ENCODE data around the gene RHOA.
"Not testable (repeated sequence)": the region's sequence is repeated elsewhere in the genome, so short reads cannot be mapped to it uniquely, and the experiment has no call there.

Gene RHOA

DNA sequence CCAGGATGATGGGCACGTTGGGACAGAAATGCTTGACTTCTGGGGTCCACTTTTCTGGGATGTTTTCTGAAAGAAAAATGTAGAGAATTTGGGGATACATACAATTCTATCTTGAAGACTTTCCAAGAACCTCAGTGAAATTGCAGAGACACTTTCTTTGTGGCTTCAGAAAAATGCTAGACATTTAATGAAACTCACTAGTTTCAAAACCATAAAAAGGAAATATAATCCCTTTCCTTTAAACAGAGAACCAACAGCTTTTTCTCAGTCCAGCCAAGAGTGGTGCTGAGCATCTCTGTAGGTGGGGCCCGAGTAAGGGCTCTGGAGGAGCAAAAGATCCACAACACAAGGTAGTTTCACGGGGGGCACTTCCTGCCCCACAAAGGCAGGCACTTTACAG lies 49.2 kb downstream of the RHOA start:
- no peak for DNase-seq (ENCODE audit: low spot score)

DNA sequence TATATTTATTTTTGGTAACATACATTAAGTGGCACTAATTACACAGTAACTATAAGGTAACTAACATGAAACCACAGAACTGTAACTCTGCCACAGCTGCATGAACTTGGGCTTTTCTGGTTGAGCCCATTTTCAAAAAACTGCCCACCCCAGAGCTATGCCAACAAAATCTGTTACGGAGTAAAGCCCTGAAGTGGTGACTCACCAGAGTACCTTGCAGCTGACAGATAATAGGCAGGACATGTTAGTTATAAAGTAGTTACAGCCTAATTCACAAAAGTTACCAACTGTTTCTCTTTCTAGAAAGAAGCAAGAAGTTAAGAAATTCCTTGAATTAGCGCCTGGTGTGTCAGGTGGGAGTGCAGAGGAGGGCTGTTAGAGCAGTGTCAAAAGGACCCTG lies 52.2 kb downstream of the RHOA start:
- peak; percentile 55 for DNase-seq (ENCODE audit: low spot score)

DNA sequence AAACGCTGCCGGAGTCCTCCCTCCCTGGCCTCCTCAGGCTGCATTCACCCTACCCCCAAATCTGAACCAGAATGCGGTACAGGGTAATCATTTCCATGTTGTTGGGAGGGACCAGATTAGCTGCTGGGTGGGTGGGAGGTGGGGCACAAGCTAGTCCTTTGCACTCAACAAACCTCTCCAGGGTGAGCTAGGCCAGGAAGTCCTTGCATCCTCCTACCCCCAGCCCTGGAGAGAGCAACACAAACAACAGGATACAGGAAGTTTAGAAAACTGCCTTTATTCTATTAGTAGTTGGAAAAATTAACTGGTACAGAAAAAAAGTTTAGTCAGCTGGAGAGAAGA lies 52.9 kb downstream of the RHOA start:
- no peak for DNase-seq (ENCODE audit: low spot score)

DNA sequence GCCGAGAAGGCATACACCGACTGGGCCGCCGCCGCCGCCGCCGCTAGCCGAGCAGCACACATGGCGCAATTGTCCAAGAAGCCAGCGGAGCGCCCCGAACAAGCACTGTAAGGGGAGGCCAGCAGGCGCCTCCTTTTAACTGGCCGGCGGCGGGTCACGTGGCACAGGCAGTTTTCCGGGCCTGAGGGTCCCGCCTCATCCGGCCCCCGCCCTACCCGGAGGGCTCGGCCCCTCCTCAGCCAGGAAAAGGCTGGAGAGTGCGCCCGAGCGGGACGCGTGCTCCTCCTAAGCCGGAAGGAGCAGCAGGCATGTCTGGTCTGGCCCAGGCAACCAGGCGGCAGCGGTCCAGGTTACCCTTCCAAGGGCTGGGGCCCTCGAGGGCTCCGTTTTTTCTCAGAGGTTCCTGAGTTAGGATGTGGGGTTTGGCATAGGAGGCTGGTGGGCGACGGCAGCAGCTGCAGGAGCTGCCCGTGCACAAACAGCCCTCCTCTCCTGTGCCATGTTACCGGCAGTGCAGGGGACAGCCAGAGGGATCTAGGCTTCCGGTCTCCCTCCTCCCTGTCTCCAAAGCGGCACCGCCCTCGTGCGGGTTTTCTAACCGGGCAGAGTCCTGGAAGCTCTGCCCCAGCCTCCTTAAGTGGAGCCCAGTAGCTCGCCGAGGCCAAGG lies 53.4 kb downstream of the RHOA start, which contains the start of gene GPX1:
Gene GPX1 (minus strand): TSS at position 137 of the 667 bp plus-strand sequence. CDS start 75 bp downstream, at position 62.
- peak; percentile 98 for DNase-seq (ENCODE audit: low spot score)

DNA sequence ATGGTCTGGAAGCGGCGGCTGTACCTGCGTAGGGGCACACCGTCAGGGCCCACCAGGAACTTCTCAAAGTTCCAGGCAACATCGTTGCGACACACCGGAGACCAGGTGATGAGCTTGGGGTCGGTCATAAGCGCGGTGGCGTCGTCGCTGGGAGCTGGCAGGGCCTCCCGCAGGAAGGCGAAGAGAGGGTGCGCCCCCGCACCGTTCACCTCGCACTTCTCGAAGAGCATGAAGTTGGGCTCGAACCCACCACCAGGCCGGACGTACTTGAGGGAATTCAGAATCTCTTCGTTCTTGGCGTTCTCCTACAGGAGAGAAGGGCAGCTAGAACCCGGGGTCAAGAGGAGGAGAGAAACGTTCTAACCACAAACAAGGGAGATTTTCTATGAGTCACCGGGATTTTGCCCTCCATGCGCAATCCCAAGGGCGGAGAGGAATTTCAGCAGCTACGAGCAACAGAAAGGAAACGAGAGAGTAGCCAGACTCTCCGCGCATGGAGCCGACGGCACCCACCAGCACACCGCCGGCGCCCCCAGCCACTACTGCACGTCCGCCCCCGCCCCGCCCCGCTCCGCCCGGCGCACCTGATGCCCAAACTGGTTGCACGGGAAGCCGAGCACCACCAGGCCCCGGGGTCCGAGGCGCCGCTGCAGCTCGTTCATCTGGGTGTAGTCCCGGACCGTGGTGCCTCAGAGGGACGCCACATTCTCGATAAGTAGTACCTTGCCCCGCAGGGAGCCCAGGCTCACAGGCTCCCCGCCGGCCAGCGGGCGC lies 54.1 kb downstream of the RHOA start:
- DNase-seq (ENCODE audit: low spot score): peak; percentile 88

DNA sequence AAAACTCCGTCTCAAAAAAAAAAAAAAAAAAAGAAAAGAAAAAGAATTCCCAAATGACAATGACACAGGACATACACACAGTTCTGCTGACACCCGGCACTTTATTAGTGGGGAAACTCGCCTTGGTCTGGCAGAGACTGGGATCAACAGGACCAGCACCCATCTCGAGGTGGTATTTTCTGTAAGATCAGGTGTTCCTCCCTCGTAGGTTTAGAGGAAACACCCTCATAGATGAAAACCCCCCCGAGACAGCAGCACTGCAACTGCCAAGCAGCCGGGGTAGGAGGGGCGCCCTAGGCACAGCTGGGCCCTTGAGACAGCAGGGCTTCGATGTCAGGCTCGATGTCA lies 54.7 kb downstream of the RHOA start:
- DNase-seq (ENCODE audit: low spot score): not testable (repeated sequence)

DNA sequence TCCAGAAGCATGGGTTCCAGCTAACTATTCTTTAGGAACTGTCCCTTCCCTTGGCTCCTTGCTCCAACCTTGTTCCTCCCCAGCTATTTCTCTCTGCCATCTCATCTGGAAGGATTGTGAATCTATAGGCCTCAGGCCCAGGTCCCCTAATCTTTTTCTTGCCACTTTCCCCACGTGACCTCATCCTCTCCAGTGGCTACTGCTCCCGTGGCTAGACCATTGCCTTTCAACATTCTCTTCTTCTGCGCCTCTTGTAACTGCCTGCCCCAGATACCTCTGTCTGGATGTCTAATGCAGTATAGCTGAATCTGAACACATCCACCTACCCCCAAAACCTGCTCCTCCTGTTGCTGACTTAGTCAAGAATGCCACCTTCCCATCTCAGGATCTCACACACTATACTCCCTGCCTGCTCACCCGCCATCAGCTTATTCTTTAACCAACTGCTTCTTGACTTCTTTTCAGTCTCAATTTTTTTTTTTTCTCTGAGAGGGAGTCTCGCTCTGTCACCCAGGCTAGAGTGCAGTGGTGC lies 58.8 kb downstream of the RHOA start:
- DNase-seq (ENCODE audit: low spot score): peak; percentile 32

DNA sequence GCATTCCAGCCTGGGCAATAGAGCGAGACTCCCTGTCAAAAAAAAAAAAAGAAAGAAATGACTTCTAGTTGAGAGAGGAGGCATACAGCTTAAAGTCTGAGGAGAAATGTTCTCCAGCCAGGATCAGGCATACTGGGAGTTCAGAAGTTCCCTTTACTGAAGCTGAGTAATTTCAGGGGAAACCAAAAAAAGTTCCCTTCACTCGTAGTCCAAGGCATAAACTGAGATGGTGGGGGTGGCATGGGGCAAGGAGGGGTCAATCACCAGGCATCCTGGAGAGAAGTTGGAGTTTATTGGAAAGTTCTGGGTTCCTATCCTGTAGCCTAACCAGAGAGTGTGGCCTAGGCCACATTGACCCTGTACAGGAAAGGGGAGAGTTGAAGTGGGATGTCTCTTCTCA lies 59.5 kb downstream of the RHOA start:
- no peak for DNase-seq (ENCODE audit: low spot score)

DNA sequence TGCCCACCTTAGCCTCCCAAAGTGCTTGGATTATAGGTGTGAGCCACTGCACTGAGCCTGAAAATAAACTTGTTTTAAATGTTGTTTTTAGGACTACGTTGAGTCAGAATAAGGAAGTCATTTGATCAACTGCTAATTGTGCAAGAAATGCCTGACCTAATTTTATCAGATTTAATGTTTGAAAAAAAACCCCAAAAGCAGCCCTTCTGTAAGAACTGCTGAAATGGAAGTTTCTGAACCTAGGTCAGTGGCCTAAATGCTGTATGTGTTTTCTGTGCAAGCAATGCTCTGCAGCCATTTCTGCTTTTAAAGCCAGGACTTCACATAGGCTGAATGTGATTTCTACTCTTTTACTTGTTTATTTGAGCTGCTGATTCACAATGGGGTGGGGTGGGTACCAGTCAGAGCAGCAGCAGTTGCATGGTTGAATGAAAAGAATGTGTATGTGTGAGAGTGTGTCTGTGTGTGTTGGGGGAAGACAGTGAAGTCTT lies 60.2 kb downstream of the RHOA start:
- peak; percentile 94 for DNase-seq (ENCODE audit: low spot score)

DNA sequence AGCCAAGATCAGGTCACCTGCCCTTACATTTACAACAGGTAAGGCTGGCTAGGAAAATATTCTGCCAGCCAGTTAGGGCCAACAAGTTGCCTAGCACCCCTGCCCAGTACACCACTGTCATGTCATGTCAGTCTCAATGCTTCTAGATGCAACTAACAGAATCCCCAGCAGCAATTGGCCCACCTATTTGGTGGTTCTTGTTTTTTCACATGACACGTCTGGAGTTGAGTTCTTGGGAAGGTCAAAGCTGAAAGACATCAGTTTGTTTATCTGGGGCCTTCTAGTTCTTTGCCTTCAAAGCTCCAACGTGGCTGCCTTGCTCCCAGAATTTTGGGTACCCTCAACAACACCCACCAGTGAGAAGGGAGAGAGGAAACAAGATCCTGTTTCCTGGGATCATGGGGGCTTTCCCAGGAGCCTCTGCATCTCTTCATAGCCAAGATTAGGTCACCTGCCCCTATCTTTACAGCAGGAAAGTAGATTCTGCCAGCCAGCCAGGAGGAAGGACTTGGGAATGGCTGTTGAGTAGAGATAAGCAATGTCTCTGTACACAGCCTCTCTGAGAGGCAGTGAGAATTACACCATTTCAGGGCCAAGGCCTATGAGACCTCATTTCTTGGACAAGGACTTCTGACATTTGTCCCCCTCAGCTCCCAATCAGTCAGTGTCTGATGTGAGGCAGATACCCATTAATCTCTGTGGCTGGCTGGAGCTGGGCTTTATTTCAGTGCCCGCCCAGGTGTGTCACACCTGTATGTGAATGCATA lies 62.2 kb downstream of the RHOA start:
- no peak for DNase-seq (ENCODE audit: low spot score)

DNA sequence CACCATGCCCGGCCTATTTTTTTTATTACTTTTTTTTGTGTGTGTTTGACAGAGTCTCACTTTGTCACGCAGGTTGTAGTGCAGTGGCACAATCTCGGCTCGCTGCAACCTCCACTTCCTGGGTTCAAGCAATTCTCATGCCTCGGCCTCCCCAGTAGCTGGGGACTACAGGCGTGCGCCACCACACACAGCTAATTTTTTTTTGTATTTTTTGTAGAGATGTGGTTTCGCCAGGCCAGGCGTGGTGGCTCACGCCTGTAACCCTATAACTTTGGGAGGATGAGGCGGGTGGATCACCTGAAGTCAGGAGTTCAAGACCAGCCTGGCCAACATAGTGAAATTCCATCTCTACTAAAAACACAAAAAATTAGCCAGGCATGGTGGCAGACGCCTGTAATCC lies 63.4 kb downstream of the RHOA start:
- DNase-seq (ENCODE audit: low spot score): not testable (repeated sequence)

DNA sequence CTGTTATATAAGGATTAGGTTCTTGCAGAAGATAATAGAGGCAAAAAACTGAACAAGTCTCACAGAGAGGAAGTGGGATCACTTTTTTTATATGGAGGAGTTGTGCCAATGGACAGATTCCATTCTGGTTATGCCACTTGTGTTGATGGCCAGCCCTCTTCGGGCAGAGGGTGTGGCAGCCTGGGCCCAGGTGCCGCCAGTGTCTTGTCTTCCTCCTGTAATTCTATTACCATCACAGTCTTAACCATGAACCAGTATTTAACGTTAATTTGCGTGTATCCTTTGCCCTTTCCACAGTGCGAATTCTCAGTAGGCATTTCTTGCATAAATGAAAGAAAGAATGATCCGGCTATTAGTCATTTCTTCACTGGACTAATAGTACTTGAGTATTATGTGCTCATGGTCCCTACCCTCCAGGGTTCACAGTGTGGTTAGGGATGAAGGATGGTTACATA lies 65.0 kb downstream of the RHOA start:
- DNase-seq (ENCODE audit: low spot score): peak; percentile 57

DNA sequence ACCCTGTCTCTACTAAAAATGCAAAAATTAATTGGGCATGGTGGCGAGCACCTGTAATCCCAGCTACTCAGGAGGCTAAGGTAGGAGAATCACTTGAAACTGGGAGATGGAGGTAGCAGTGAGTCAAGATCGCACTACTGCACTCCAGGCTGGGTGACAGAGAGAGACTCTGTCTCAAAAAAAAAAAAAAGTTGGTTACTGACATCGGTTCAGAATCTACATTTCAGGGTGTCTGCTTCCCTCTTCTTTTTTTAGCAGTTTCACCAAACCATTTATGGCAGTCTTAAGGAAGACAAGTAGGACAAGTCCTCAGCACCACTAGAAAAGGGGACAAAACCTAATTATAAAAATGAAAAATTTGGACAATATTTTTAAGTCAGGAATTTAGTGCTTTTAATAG lies 68.6 kb downstream of the RHOA start:
- no peak for DNase-seq (ENCODE audit: low spot score)

DNA sequence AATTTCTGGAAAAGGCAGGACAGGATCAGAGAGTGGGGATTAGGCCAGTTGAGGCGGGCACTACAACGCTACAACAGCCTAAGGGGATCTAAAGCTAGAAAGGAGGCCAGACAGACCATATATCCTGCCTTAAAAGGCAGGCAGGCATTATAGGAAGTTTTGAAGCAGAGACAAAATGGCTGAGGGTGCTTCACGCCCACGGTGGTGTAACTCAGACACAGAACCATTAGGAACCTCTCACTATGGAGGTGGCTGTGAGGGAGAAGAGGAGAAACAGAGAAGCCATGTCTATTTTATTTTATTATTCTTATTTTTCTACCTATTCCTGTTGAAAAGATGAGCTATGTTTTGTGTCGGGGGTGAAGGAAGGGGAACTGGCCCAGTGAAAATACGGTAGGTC lies 69.8 kb downstream of the RHOA start:
- no peak for DNase-seq (ENCODE audit: low spot score)

DNA sequence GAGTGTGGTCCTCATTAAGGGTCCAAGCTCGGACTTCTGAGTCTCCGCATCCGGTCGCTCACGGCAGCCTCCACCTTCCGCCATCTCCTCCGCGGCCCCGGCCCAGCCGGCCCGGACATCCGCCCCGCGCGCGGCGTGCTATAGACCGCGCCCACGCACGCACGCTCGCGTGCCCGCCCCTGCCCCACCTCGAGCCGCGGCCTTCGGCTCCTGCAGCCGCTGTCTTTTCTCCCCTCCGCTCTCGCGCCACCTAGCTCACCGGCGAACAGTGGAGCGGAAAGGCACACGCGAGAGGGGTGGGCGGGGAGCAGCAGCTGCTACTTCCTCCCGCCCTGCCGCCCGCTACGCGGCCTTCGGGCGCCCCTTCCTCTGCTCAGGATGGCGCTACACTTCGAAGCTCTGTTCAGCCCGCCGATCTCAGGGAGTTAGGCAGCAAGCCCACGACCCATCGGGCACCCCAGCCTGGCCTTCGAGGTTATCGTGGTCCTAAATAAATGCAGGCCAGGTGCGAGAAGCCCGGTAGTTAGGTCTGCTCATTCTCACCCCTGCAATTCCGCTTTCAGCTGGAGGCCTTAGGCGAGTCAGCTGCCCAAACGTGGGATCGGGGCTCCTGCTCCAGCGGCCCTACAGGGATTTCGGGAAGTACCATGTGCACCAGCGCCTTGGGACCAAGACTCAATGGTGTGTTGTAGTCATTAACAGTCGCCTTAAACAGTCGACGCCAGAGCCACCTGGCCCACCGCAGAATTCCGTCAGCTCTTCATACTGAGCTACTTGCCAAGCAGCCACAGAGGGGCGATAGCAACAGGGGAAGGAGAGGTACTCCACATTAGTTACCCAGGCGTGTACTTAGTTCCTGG lies 71.6 kb downstream of the RHOA start, which contains the start of gene USP4:
Gene USP4 (minus strand): TSS at position 113 of the 860 bp plus-strand sequence. CDS start 29 bp downstream, at position 84.
- DNase-seq (ENCODE audit: low spot score): peak; percentile 95

DNA sequence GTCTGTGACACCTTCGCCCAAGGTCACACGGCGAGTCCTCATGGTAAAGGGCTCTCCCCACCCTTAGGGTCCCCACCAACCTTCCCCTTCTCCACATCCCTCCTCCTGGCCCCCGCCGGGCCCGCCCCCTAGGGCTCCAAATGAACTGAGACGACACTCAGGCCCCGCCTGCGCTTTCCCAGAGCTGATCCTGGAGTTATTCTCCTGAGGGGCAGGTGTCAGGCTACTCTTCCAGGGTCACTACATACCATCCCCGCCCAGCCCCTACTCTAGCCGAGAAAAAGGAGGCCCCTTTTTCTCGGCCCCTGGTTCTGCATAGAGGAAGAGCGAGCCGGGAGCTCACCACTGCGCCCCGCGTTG lies 72.2 kb downstream of the RHOA start:
- DNase-seq (ENCODE audit: low spot score): no peak

DNA sequence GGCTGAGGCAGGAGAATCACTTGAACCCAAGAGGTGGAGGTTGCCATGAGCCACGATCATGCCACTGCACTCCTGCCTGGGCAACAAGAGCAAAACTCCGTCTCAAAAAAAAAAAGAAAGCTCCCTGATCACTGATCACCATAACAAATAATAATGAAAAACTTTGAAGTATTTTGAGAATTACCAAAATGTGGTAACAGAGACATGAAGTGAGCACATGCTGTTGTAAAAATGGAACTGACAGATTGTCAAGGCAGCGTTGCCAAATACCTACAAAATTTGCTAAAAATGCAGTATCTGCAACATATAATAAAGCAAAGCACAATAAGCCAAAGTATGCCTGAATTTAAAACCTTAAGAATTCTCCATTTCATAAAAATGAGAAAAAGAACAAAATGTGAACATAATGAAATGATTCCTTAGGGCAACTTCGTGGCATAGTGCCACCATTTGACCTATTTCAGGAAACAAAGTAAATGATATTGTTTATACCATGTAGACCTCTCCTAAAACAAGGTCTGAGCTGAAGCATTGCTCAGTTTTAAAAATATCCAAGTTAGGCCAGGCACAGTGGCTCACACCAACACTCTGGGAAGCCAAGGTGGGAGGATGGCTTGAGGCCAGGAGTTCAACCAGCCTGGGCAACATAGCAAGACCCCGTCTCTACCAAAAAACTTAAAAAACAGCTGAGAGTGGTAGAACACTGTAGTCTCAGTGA lies 77.7 kb downstream of the RHOA start:
- DNase-seq (ENCODE audit: low spot score): no peak

DNA sequence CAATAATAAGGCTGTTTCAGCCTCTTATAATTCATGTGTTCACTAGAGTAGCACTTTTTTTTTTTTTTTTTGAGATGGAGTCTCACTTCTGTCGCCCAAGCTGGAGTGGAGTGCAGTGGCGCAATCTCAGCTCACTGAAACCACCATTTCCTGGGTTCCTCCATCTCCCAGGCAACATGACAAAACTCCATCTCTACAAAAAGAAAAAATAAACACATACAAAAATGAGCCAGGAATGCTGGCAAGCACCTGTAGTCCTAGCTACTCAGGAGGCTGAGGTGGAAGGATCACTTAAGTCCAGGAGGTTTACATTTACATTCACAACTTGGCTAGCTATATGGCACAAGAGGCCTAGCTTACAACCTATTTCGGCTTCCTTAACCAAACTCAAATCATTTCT lies 78.7 kb downstream of the RHOA start:
- DNase-seq (ENCODE audit: low spot score): no peak

DNA sequence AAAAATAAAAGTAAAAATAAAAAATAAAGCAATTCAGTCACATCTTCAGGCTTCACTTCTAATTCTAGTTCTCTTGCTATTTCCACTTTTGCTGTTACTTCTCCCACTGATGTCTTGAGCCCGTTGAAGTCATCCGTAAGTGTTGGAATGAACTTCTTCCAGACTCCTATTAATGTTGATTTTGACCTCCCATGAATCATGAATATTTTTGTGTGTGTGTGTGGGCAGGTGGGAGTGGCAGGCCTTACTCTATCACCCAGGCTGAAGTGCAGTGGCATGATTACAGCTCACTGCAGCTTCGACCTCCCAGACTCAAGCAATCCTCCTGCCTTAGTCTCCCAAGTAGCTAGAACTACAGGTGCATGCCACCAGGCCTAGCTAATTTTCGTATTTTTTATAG lies 82.6 kb downstream of the RHOA start:
- no peak for DNase-seq (ENCODE audit: low spot score)

DNA sequence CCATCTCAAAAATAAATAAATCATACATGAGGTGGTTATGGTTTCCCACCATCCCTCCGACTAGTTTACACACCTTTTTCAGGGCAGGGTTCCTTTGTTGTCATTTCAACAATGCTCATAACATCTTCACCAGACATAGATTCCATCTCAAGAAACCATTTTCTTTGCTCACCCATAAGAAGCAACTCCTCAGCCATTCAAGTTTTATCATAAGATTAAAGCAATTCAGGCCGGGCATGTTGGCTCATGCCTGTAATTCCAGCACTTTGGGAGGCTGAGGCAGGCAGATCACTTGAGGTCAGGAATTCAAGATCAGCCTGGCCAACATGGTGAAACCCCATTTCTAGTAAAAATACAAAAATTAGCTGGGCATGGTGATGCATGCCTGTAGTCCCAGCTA lies 83.4 kb downstream of the RHOA start:
- DNase-seq (ENCODE audit: low spot score): not testable (repeated sequence)

DNA sequence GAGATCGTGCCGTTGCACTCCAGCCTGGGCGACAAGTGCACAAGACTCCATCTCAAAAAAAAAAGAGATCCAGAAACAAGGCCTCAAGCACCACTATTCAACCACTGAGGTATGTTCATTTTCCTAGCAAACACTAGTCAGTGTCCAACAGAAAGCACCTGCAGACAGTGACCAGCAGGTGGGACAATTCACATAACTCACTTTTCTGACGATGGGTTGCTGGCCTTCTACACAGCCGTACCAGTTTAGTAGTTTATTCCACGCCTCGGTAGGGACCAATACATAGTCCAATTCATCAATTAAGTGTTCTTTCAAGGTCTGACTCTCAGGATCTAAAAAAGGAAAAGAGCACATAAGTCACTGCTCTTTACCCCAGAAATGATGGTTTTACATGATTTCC lies 84.3 kb downstream of the RHOA start:
- DNase-seq (ENCODE audit: low spot score): no peak
